Liver (tissue), 2 donors: ENCODE measurements around the gene RAF1.

Experiments used
- CTCF ChIP-seq: fragments of 150-350 bp; IDR thresholded peaks from 2 replicates; pipeline ENCODE4 v1.5.1; 2017; ENCODE audit warnings: improper control_type of control experiment, low read depth, low read length; ENCODE audit not compliant: missing input control
- REST ChIP-seq: IDR thresholded peaks from 2 replicates; pipeline ENCODE4 v1.6.1; 2016; ENCODE audit warnings: antibody characterized with exemption, mild to moderate bottlenecking
- donor health status: healthy.

GRCh38 chr3:12677616-12678015, 13.7 kb upstream of the RAF1 start:
- TF ChIP-seq REST (no peak), CTCF (no peak)
